Naive thymus-derived CD4-positive, alpha-beta T cell (primary cell): ENCODE data around the gene TSGA10. TPM values are rescaled to one million over a fixed set of nuclear protein-coding genes. Genes with fewer than 3 reads are reported as not detected.

Experiments used
- ATAC-seq: fragments of 150-1000 bp; cut with Tn5 transposase; 2 replicates; pipeline ENCODE4 v1.10.0; 2021; ENCODE audit warnings: mild to moderate bottlenecking, moderate library complexity
- CTCF ChIA-PET: fragments of 350-600 bp; sonication (Branson Sonifier 250); formaldehyde crosslinking; loops from one replicate; lab custom pipeline; 2021; ENCODE audit warnings: antibody characterized with exemption; lab: Charles Lee
- POLR2A ChIA-PET: fragments of 350-600 bp; sonication (Branson Sonifier 250); formaldehyde crosslinking; loops from one replicate; lab custom pipeline; 2021; ENCODE audit warnings: antibody characterized with exemption, inconsistent platforms; lab: Charles Lee
- DNase-seq, 9 donors: peaks; one replicate each; pipeline versions ENCODE4 v3.0.0 to v3.0.0-alpha.2; 2020 to 2022; ENCODE audit warnings: mixed read lengths in 1 of 9
- H3K27ac ChIP-seq: one replicate; pipeline ENCODE4 v1.7.0; 2013; ENCODE audit warnings: mild to moderate bottlenecking, low read depth, low read length, moderate library complexity
- H3K27me3 ChIP-seq, 2 donors: one replicate each; pipeline ENCODE4 v1.7.0; 2013; ENCODE audit warnings: low read length in 2 of 2, mild to moderate bottlenecking in 2 of 2, moderate library complexity in 2 of 2; ENCODE audit not compliant: control insufficient read depth in 2 of 2, insufficient read depth in 2 of 2
- H3K36me3 ChIP-seq, 3 experiments: 1 replicate in 2 of 3; 2 replicates in 1 of 3; pipeline ENCODE4 v1.7.0; 2013; ENCODE audit warnings: low read length in 3 of 3, mild to moderate bottlenecking in 3 of 3, moderate library complexity in 1 of 3; ENCODE audit not compliant: insufficient read depth in 3 of 3, control insufficient read depth in 2 of 3
- H3K4me1 ChIP-seq, 2 donors: one replicate each; pipeline ENCODE4 v1.7.0; 2013; ENCODE audit warnings: low read length in 2 of 2, mild to moderate bottlenecking in 2 of 2, moderate library complexity in 1 of 2; ENCODE audit not compliant: control insufficient read depth in 2 of 2, insufficient read depth in 2 of 2
- H3K4me3 ChIP-seq: 2 replicates; pipeline ENCODE4 v1.7.0; 2013; ENCODE audit warnings: mild to moderate bottlenecking, low read length
- H3K9me3 ChIP-seq, 3 experiments: 1 replicate in 2 of 3; 2 replicates in 1 of 3; pipeline ENCODE4 v1.7.0; 2013; ENCODE audit warnings: low read length in 3 of 3; ENCODE audit not compliant: control insufficient read depth in 2 of 3
- H3K27ac Mint-ChIP-seq, 9 donors: one replicate each; pipeline ENCODE4 v1.8.0; 2020 to 2022; ENCODE audit warnings: mixed read lengths in 9 of 9, mild to moderate bottlenecking in 8 of 9, moderate library complexity in 5 of 9, inconsistent platforms in 2 of 9
- H3K27me3 Mint-ChIP-seq, 5 donors: one replicate each; pipeline ENCODE4 v1.8.0; 2021 to 2022; ENCODE audit warnings: mixed read lengths in 5 of 5, mild to moderate bottlenecking in 1 of 5
- H3K36me3 Mint-ChIP-seq, 5 donors: one replicate each; pipeline ENCODE4 v1.8.0; 2020 to 2022; ENCODE audit warnings: mixed read lengths in 5 of 5, mild to moderate bottlenecking in 3 of 5, inconsistent platforms in 1 of 5
- H3K4me1 Mint-ChIP-seq, 7 donors: one replicate each; pipeline ENCODE4 v1.8.0; 2020 to 2022; ENCODE audit warnings: mixed read lengths in 7 of 7, mild to moderate bottlenecking in 3 of 7, inconsistent platforms in 1 of 7
- H3K4me3 Mint-ChIP-seq, 10 donors: one replicate each; pipeline ENCODE4 v1.8.0; 2020 to 2022; ENCODE audit warnings: mild to moderate bottlenecking in 10 of 10, mixed read lengths in 10 of 10, moderate library complexity in 6 of 10, inconsistent platforms in 2 of 10
- H3K9me3 Mint-ChIP-seq, 11 donors: one replicate each; pipeline ENCODE4 v1.8.0; 2020 to 2022; ENCODE audit warnings: mixed read lengths in 11 of 11, mild to moderate bottlenecking in 4 of 11, inconsistent platforms in 1 of 11, moderate library complexity in 1 of 11
- intact Hi-C, 2 donors: fragments of 100-400 bp; cut with micrococcal nuclease; formaldehyde crosslinking; loops; one replicate each; pipeline ENCODE4 v1.15.1; 2023
- polyA plus RNA-seq, 2 donors: library from polyadenylated mRNA; unstranded; fragments of 300-500 nt; fragmentation: Illumina TruSeq; gene quantifications; one replicate each; pipeline ENCODE4 v1.2.3, GENCODE V29; 2021
- total RNA-seq, 6 experiments: library from RNA in 5 of 6; stranded (reverse) in 5 of 6; gene quantifications; 1 replicate in 5 of 6; 2 replicates in 1 of 6; pipeline ENCODE4 v1.2.3 and lab custom pipeline; 2021 to 2026

TSGA10 gene
- total and polyA plus RNA-seq, 7 experiments from 2014 or later, result 3.5 to 31.7 (median 18.6) TPM

- Histone ChIP-seq H3K4me3 (peak overlapping the region; percentile 97), H3K36me3 (peaks cover 0 to 11% (median 0%) of the 10 kb centered on the region in 3 experiments), H3K4me1 (peaks cover 30 to 32% of the 10 kb centered on the region in 2 donors), H3K9me3 (no peaks in the 10 kb centered on the region), H3K27ac (peak overlapping the region; percentile 89), H3K27me3 (no peaks in the 10 kb centered on the region)
- Mint-ChIP-seq H3K4me1 (peaks cover 41 to 83% (median 72%) of the 10 kb centered on the region in 7 donors), H3K9me3 (no peaks in the 10 kb centered on the region), H3K4me3 (peak overlapping the region; percentile 94 to 100 (median 99)), H3K36me3 (peaks cover 0 to 13% (median 3%) of the 10 kb centered on the region in 5 donors), H3K27me3 (no peaks in the 10 kb centered on the region), H3K27ac (peak overlapping the region; percentile 93 to 99 (median 99))
- ATAC-seq (no peak), DNase-seq (no peak)
- ChIA-PET CTCF (interaction anchor here (2.2 kb wide), 1 partner anchor 26 kb away, joined by 7 read pairs; no protein-coding TSS in a partner anchor), POLR2A (interaction anchor here (0.7 to 3.3 kb wide), 4 partner anchors 25 to 117 kb away, joined by 3 to 31 read pairs (median 12); partner anchors contain the start of genes C2orf15, LIPT1 and TSGA10)
- intact Hi-C loops, result loop anchor here (1.0 to 5.0 kb wide), 11 partner anchors 26 to 1381 kb away; partner anchors contain the start of genes C2orf15 (in 2 of the 2), COA5 (in 2 of the 2), REV1 (in 2 of the 2) and TXNDC9 (in 2 of the 2)
These were observed 26.9 kb upstream of the TSGA10 start for GRCh38 chr2:99181624-99182000.

GRCh38 chr2:99180755-99181623 is 26.2 kb upstream of the TSGA10 start, which contains the start of the genes MITD1 and MRPL30:
TSS of gene MITD1 (minus strand) at chr2:99181058. CDS start at chr2:99180981, 77 bp downstream.
TSS of gene MRPL30 (plus strand) at chr2:99181184. CDS start at chr2:99186204, 5,020 bp downstream.
- CTCF ChIA-PET, result interaction anchor here (1.0 to 2.2 kb wide), 5 partner anchors 13 to 156 kb away, joined by 3 to 7 read pairs (median 5); partner anchors contain the start of genes EIF5B and TXNDC9
- peak within 1 kb of the TSS; percentile 97 for H3K4me3 ChIP-seq
- peak; percentile 72 to 94 (median 90) for DNase-seq
- no peaks in the 10 kb centered on the region for H3K9me3 ChIP-seq
- H3K27ac Mint-ChIP-seq, result peak within 1 kb of the TSS; percentile 93 to 99 (median 99)
- H3K27me3 ChIP-seq, result no peaks in the 10 kb centered on the region
- H3K4me3 Mint-ChIP-seq, result peak within 1 kb of the TSS; percentile 94 to 100 (median 99)
- peaks cover 0 to 13% (median 3%) of the 10 kb centered on the region in 5 donors for H3K36me3 Mint-ChIP-seq
- peaks cover 41 to 85% (median 74%) of the 10 kb centered on the region in 7 donors for H3K4me1 Mint-ChIP-seq
- no peaks in the 10 kb centered on the region for H3K9me3 Mint-ChIP-seq
- no peaks in the 10 kb centered on the region for H3K27me3 Mint-ChIP-seq
- H3K27ac ChIP-seq, result peak within 1 kb of the TSS; percentile 89
- ATAC-seq, result peak; percentile 97
- peaks cover 0 to 7% (median 0%) of the 10 kb centered on the region in 3 experiments for H3K36me3 ChIP-seq
- intact Hi-C loops, result loop anchor here (1.0 to 5.0 kb wide), 11 partner anchors 26 to 1382 kb away; partner anchors contain the start of genes C2orf15 (in 2 of the 2), COA5 (in 2 of the 2), REV1 (in 2 of the 2) and TXNDC9 (in 2 of the 2)
- peaks cover 30 to 32% of the 10 kb centered on the region in 2 donors for H3K4me1 ChIP-seq
- POLR2A ChIA-PET, result interaction anchor here (0.6 to 3.3 kb wide), 13 partner anchors 13 to 1515 kb away, joined by 3 to 31 read pairs (median 3); partner anchors contain the start of genes C2orf15, EIF5B, LIPT1 and REV1

- Mint-ChIP-seq H3K27ac (peak overlapping the region in 5 of 9 donors; percentile 21 to 77 (median 60)), H3K4me1 (peaks cover 8 to 37% (median 31%) of the 10 kb centered on the region in 7 donors), H3K9me3 (no peaks in the 10 kb centered on the region), H3K27me3 (no peaks in the 10 kb centered on the region), H3K36me3 (peaks cover 0 to 33% (median 17%) of the 10 kb centered on the region in 5 donors), H3K4me3 (no peak overlapping the region)
- H3K9me3 ChIP-seq, result no peaks in the 10 kb centered on the region
- no peak overlapping the region for H3K4me3 ChIP-seq
- intact Hi-C loops, result loop anchor here in 1 of 2 donors (10.0 kb wide), 1 partner anchor 537 kb away; no protein-coding TSS in a partner anchor
- ATAC-seq (no peak), DNase-seq (no peak)
- ChIA-PET POLR2A (interaction anchor here (0.7 to 1.2 kb wide), 4 partner anchors 17 to 470 kb away, joined by 3 to 5 read pairs (median 4); partner anchors contain the start of genes LIPT1 and TSGA10), CTCF (no interaction called here)
- peaks cover 16 to 54% (median 17%) of the 10 kb centered on the region in 3 experiments for H3K36me3 ChIP-seq
- no peaks in the 10 kb centered on the region for H3K27me3 ChIP-seq
- H3K4me1 ChIP-seq, result no peaks in the 10 kb centered on the region
- H3K27ac ChIP-seq, result no peak overlapping the region
These were observed 16.8 kb upstream of the TSGA10 start for GRCh38 chr2:99171377-99172140.

- no peak overlapping the region for H3K4me3 Mint-ChIP-seq
- peaks cover 0 to 42% (median 18%) of the 10 kb centered on the region in 5 donors for H3K36me3 Mint-ChIP-seq
- no peaks in the 10 kb centered on the region for H3K4me1 ChIP-seq
- H3K36me3 ChIP-seq, result peaks cover 16 to 63% (median 17%) of the 10 kb centered on the region in 3 experiments
- H3K4me1 Mint-ChIP-seq, result peaks cover 2 to 25% (median 15%) of the 10 kb centered on the region in 7 donors
- no peaks in the 10 kb centered on the region for H3K9me3 Mint-ChIP-seq
- CTCF ChIA-PET, result no interaction called here
- H3K27ac Mint-ChIP-seq, result peak overlapping the region in 4 of 9 donors; percentile 28 to 72 (median 51)
- no peak overlapping the region for H3K4me3 ChIP-seq
- no peaks in the 10 kb centered on the region for H3K9me3 ChIP-seq
- no peaks in the 10 kb centered on the region for H3K27me3 ChIP-seq
- POLR2A ChIA-PET, result no interaction called here
- no peaks in the 10 kb centered on the region for H3K27me3 Mint-ChIP-seq
- no peak for DNase-seq
- no peak for ATAC-seq
- H3K27ac ChIP-seq, result peak overlapping the region; percentile 25
- intact Hi-C loops, result no loop called here
These were observed 14.8 kb upstream of the TSGA10 start for GRCh38 chr2:99169534-99169933.

GRCh38 chr2:99166218-99166617 is 11.5 kb upstream of the TSGA10 start:
- ChIA-PET POLR2A (interaction anchor here (1.0 to 2.7 kb wide), 2 partner anchors 9 to 11 kb away, joined by 4 to 10 read pairs; partner anchors contain the start of genes LIPT1 and TSGA10), CTCF (no interaction called here)
- ATAC-seq (no peak), DNase-seq (no peak)
- Histone ChIP-seq H3K27me3 (no peaks in the 10 kb centered on the region), H3K9me3 (no peaks in the 10 kb centered on the region), H3K36me3 (peaks cover 12 to 52% (median 15%) of the 10 kb centered on the region in 3 experiments), H3K27ac (no peak overlapping the region), H3K4me1 (no peaks in the 10 kb centered on the region), H3K4me3 (no peak overlapping the region)
- H3K36me3 Mint-ChIP-seq, result peaks cover 0 to 46% (median 22%) of the 10 kb centered on the region in 5 donors
- peak overlapping the region in 5 of 9 donors; percentile 4 to 77 (median 37) for H3K27ac Mint-ChIP-seq
- H3K4me3 Mint-ChIP-seq, result no peak overlapping the region
- H3K27me3 Mint-ChIP-seq, result no peaks in the 10 kb centered on the region
- peaks cover 1 to 11% (median 7%) of the 10 kb centered on the region in 7 donors for H3K4me1 Mint-ChIP-seq
- intact Hi-C loops, result no loop called here
- H3K9me3 Mint-ChIP-seq, result no peaks in the 10 kb centered on the region
